HCT116 (cell line): Measurements from ENCODE around the gene DUSP16. TPM values are rescaled to one million over a fixed set of nuclear protein-coding genes. Genes with fewer than 3 reads are reported as not detected.

ENCODE experiments used
- ATAC-seq: fragments of 200-7000 bp; cut with Tn5 transposase; 2 replicates; pipeline ENCODE4 v1.9.1; 2020; ENCODE audit warnings: mild to moderate bottlenecking, moderate library complexity
- BruUV-seq: library from RNA; stranded (reverse); fragments of 400-500 nt; replicated peaks from 2 replicates; lab custom pipeline; 2021; lab: Mats Ljungman, UMichigan
- CTCF ChIA-PET: fragments of 300-600 bp; sonication (Branson Sonifier 250); formaldehyde crosslinking; loops from one replicate; lab custom pipeline; 2021; ENCODE audit warnings: antibody characterized with exemption; lab: Charles Lee
- POLR2A ChIA-PET: fragments of 300-600, 350-600 bp; sonication (Branson Sonifier 250); formaldehyde crosslinking; loops from one replicate; lab custom pipeline; 2021; ENCODE audit warnings: antibody characterized with exemption; lab: Charles Lee
- RAD21 ChIA-PET, 2 experiments: fragments of 300-600 bp; sonication (Branson Sonifier 250); formaldehyde crosslinking; loops; one replicate each; lab custom pipeline; 2023; ENCODE audit warnings: low total read pairs in 2 of 2; ENCODE audit not compliant: uncharacterized antibody in 2 of 2, unreplicated experiment in 2 of 2, low non-redundant PET in 1 of 2; lab: Charles Lee
- DNase-seq: peaks from one replicate; pipeline ENCODE4 v3.0.0-alpha.2; 2010; ENCODE audit warnings: low read depth, low spot score
- H2AFZ ChIP-seq: fragments of 200-600 bp; shearing (Covaris generic), sonication (generic); 2 replicates; pipeline ENCODE4 v1.6.1; 2017; ENCODE audit warnings: low read depth, mixed run types, mixed read lengths, antibody characterized with exemption, low read length; ENCODE audit not compliant: poor library complexity, severe bottlenecking
- H3K27ac ChIP-seq: 2 replicates; pipeline ENCODE4 v1.5.1; 2012; ENCODE audit warnings: low read depth, low read length
- H3K27me3 ChIP-seq: fragments of 200-600 bp; sonication (generic); 2 replicates; pipeline ENCODE4 v1.6.1; 2016; ENCODE audit warnings: mixed run types, low read length, mixed read lengths; ENCODE audit not compliant: insufficient read depth
- H3K36me3 ChIP-seq, 2 experiments: fragments of 200-500 bp in 1 of 2; fragments of 200-600 bp in 1 of 2; sonication (Bioruptor generic) in 1 of 2; sonication (generic) in 1 of 2; 2 replicates each; pipeline versions ENCODE4 v1.5.1 to v1.6.1; 2014 to 2016; ENCODE audit warnings: low read length in 2 of 2, inconsistent platforms in 1 of 2, mixed read lengths in 1 of 2, mixed run types in 1 of 2; ENCODE audit not compliant: insufficient read depth in 2 of 2, control insufficient read depth in 1 of 2
- H3K4me1 ChIP-seq, 2 experiments: fragments of 200-600 bp in 1 of 2; sonication (generic) in 1 of 2; 2 replicates each; pipeline versions ENCODE4 v1.5.1 to v1.6.1; 2012 to 2017; ENCODE audit warnings: low read length in 2 of 2, inconsistent platforms in 1 of 2, mild to moderate bottlenecking in 1 of 2, mixed read lengths in 1 of 2, mixed run types in 1 of 2, moderate library complexity in 1 of 2; ENCODE audit not compliant: insufficient read depth in 2 of 2, control insufficient read depth in 1 of 2
- H3K4me2 ChIP-seq: fragments of 200-600 bp; sonication (generic); 2 replicates; pipeline ENCODE4 v1.6.1; 2017; ENCODE audit warnings: mixed run types, low read length, mixed read lengths
- H3K4me3 ChIP-seq, 2 experiments: fragments of 200-600 bp in 1 of 2; sonication (generic) in 1 of 2; replicated peaks in 1 of 2; 2 replicates each; pipeline ENCODE4 v1.5.1; 2011 to 2016; ENCODE audit warnings: low read length in 2 of 2, control low read depth in 1 of 2, low read depth in 1 of 2, mild to moderate bottlenecking in 1 of 2, mixed read lengths in 1 of 2, mixed run types in 1 of 2
- H3K79me2 ChIP-seq: fragments of 200-600 bp; sonication (generic); 2 replicates; pipeline ENCODE4 v1.6.1; 2017; ENCODE audit warnings: mild to moderate bottlenecking, mixed run types, low read length, moderate library complexity, mixed read lengths; ENCODE audit not compliant: insufficient read depth
- H3K9ac ChIP-seq: fragments of 200-600 bp; sonication (generic); 2 replicates; pipeline ENCODE4 v1.6.1; 2016; ENCODE audit warnings: low read length, mixed read lengths
- H3K9me2 ChIP-seq: fragments of 200-600 bp; sonication (generic), shearing (Covaris generic); 2 replicates; pipeline ENCODE4 v1.6.1; 2017; ENCODE audit warnings: mixed run types, mild to moderate bottlenecking, moderate library complexity; ENCODE audit not compliant: insufficient read depth
- H3K9me3 ChIP-seq, 2 experiments: fragments of 200-500 bp in 1 of 2; fragments of 200-600 bp in 1 of 2; sonication (Bioruptor generic) in 1 of 2; sonication (generic) in 1 of 2; 2 replicates each; pipeline ENCODE4 v1.6.1; 2014 to 2017; ENCODE audit warnings: low read length in 2 of 2, mixed read lengths in 2 of 2, inconsistent platforms in 1 of 2, low read depth in 1 of 2, mild to moderate bottlenecking in 1 of 2, mixed run types in 1 of 2, moderate library complexity in 1 of 2; ENCODE audit not compliant: control insufficient read depth in 1 of 2, insufficient read depth in 1 of 2
- H4K20me1 ChIP-seq: fragments of 200-600 bp; sonication (generic), shearing (Covaris generic); 2 replicates; pipeline ENCODE4 v1.6.1; 2017; ENCODE audit warnings: mixed run types, mild to moderate bottlenecking, moderate library complexity; ENCODE audit not compliant: insufficient read depth
- ATF3 ChIP-seq: IDR thresholded peaks from 2 replicates; pipeline ENCODE4 v1.6.1; 2012
- EZH2phosphoT487 ChIP-seq: fragments of 200-600 bp; IDR thresholded peaks from 2 replicates; pipeline ENCODE4 v1.6.1; 2018; ENCODE audit warnings: antibody characterized with exemption, borderline replicate concordance
- POLR2A ChIP-seq: IDR thresholded peaks from 2 replicates; pipeline ENCODE4 v1.7.0; 2011; ENCODE audit warnings: borderline replicate concordance; ENCODE audit not compliant: insufficient read depth, insufficient read length; ENCODE audit errors: extremely low read depth
- POLR2AphosphoS5 ChIP-seq: IDR thresholded peaks from 2 replicates; pipeline ENCODE4 v1.6.1; 2011; ENCODE audit warnings: mild to moderate bottlenecking, low read depth, low read length, moderate library complexity
- RAD21 ChIP-seq: IDR thresholded peaks from 2 replicates; pipeline ENCODE4 v1.6.1; 2012; ENCODE audit warnings: low read depth, mild to moderate bottlenecking
- SIN3A ChIP-seq: IDR thresholded peaks from 2 replicates; pipeline ENCODE4 v1.6.1; 2012; ENCODE audit warnings: low read depth
- SRF ChIP-seq: IDR thresholded peaks from 2 replicates; pipeline ENCODE4 v1.6.1; 2012; ENCODE audit warnings: low read depth
- intact Hi-C: fragments of 100-400 bp; cut with micrococcal nuclease; formaldehyde crosslinking; loops from 2 replicates; pipeline ENCODE4 v1.10.0; 2022
- total RNA-seq: library from RNA; stranded (reverse); gene quantifications from one replicate; pipeline ENCODE4 v1.2.1, GENCODE V29; 2021; ENCODE audit not compliant: unreplicated experiment
- TF ChIP-seq, protein P1 (sequence below): IDR thresholded peaks from 2 replicates; pipeline ENCODE4 v1.6.1; 2012; ENCODE audit warnings: low read depth

The DUSP16 gene
- total RNA-seq, 1 experiment from 2014 or later = 13.4 TPM

- Histone ChIP-seq H3K27ac (no peak overlapping the region), H2AFZ (no peak overlapping the region), H3K27me3 (no peaks in the 10 kb centered on the region), H3K4me1 (peaks cover 0 to 6% of the 10 kb centered on the region in 2 experiments; a peak in 1 of 4 replicates), H4K20me1 (no peaks in the 10 kb centered on the region), H3K4me3 (no peak overlapping the region), H3K79me2 (no peaks in the 10 kb centered on the region), H3K9me2 (no peaks in the 10 kb centered on the region), H3K9me3 (no peaks in the 10 kb centered on the region), H3K36me3 (no peaks in the 10 kb centered on the region), H3K4me2 (no peak overlapping the region)
- intact Hi-C loops = no loop called here
- no peak for ATAC-seq
- DNase-seq = no peak
- ChIA-PET RAD21 (no interaction called here), POLR2A (no interaction called here), CTCF (no interaction called here)
- BruUV-seq = no TSS peak
- TF ChIP-seq SRF = no peak
- TF ChIP-seq EZH2phosphoT487 = no peak
- TF ChIP-seq, protein P1, sequence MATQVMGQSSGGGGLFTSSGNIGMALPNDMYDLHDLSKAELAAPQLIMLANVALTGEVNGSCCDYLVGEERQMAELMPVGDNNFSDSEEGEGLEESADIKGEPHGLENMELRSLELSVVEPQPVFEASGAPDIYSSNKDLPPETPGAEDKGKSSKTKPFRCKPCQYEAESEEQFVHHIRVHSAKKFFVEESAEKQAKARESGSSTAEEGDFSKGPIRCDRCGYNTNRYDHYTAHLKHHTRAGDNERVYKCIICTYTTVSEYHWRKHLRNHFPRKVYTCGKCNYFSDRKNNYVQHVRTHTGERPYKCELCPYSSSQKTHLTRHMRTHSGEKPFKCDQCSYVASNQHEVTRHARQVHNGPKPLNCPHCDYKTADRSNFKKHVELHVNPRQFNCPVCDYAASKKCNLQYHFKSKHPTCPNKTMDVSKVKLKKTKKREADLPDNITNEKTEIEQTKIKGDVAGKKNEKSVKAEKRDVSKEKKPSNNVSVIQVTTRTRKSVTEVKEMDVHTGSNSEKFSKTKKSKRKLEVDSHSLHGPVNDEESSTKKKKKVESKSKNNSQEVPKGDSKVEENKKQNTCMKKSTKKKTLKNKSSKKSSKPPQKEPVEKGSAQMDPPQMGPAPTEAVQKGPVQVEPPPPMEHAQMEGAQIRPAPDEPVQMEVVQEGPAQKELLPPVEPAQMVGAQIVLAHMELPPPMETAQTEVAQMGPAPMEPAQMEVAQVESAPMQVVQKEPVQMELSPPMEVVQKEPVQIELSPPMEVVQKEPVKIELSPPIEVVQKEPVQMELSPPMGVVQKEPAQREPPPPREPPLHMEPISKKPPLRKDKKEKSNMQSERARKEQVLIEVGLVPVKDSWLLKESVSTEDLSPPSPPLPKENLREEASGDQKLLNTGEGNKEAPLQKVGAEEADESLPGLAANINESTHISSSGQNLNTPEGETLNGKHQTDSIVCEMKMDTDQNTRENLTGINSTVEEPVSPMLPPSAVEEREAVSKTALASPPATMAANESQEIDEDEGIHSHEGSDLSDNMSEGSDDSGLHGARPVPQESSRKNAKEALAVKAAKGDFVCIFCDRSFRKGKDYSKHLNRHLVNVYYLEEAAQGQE = no peak
- TF ChIP-seq SIN3A = no peak
- no peak for TF ChIP-seq RAD21
- TF ChIP-seq POLR2AphosphoS5 = no peak
- TF ChIP-seq POLR2A = no peak
- TF ChIP-seq ATF3 = no peak
- TF ChIP-seq, all 23 proteins: peak for 0
- no peak overlapping the region for H3K9ac ChIP-seq
These were observed 21.0 kb upstream of the DUSP16 start for GRCh38 chr12:12583510-12584178.
